ENCODE data around the gene KCNJ5.

GRCh38 chr11:128896356-128896755, 5.2 kb downstream of the KCNJ5 start:
- TF ChIP-seq CTCF (IDR thresholded peaks at IDR 0.05) (no peak), POLR2AphosphoS5 (IDR thresholded peaks at IDR 0.05) (no peak), POLR2A (IDR thresholded peaks at IDR 0.05) (no peak)
